Dedifferentiated amniotic fluid mesenchymal stem cell (primary cell): ENCODE results near the gene RAB40B.

Experiments
- DNase-seq: peaks from one replicate; pipeline ENCODE4 v3.0.0-alpha.2; 2016; ENCODE audit errors: extremely low spot score

Gene RAB40B

GRCh38 chr17:82692268-82692667 lies 6.2 kb downstream of the RAB40B start:
- DNase-seq: no peak

- DNase-seq: no peak
Measured at GRCh38 chr17:82691714-82692113, 6.8 kb downstream of the RAB40B start.

GRCh38 chr17:82690786-82691489 lies 7.6 kb downstream of the RAB40B start:
- DNase-seq: no peak

GRCh38 chr17:82689077-82689476 lies 9.4 kb downstream of the RAB40B start:
- no peak for DNase-seq

- DNase-seq: no peak
Measured at GRCh38 chr17:82687871-82688270, 10.6 kb downstream of the RAB40B start.

GRCh38 chr17:82687375-82687861 lies 11.1 kb downstream of the RAB40B start:
- DNase-seq: no peak

- DNase-seq: no peak
Measured at GRCh38 chr17:82686366-82687324, 11.9 kb downstream of the RAB40B start.

- no peak for DNase-seq
Measured at GRCh38 chr17:82685291-82685690, 13.2 kb downstream of the RAB40B start.

- DNase-seq: no peak
Measured at GRCh38 chr17:82684228-82684841, 14.2 kb downstream of the RAB40B start.

GRCh38 chr17:82683534-82683933 lies 15.0 kb downstream of the RAB40B start:
- no peak for DNase-seq

- DNase-seq: no peak
Measured at GRCh38 chr17:82681547-82681946, 17.0 kb downstream of the RAB40B start.

GRCh38 chr17:82679586-82680465 lies 18.7 kb downstream of the RAB40B start:
- DNase-seq: no peak

GRCh38 chr17:82678265-82678891 lies 20.1 kb downstream of the RAB40B start:
- no peak for DNase-seq

GRCh38 chr17:82677353-82677925 lies 21.1 kb downstream of the RAB40B start:
- no peak for DNase-seq

GRCh38 chr17:82675476-82676245 lies 22.8 kb downstream of the RAB40B start:
- DNase-seq: no peak

GRCh38 chr17:82674656-82675475 lies 23.6 kb downstream of the RAB40B start:
- DNase-seq: no peak

- no peak for DNase-seq
Measured at GRCh38 chr17:82670661-82671450, 27.6 kb downstream of the RAB40B start.

- no peak for DNase-seq
Measured at GRCh38 chr17:82668631-82669099, 29.8 kb downstream of the RAB40B start.
